Activated B cell treated with CpG ODN at 0.5 μM for 24 hours (primary cell): ENCODE results near the gene TMEM169. TPM values are rescaled to one million over a fixed set of nuclear protein-coding genes. Genes with fewer than 3 reads are reported as not detected.
A peak's percentile ranks its signal among the peaks of the same experiment; 100 is the strongest.

Experiments
- ATAC-seq: fragments of 200-7000 bp; cut with Tn5 transposase; one replicate; pipeline ENCODE4 v1.10.0; 2021; ENCODE audit warnings: low read depth, mild to moderate bottlenecking, moderate library complexity
- CTCF ChIA-PET: fragments of 350-600 bp; sonication (Branson Sonifier 250); formaldehyde crosslinking; loops from one replicate; lab custom pipeline; 2021; ENCODE audit warnings: antibody characterized with exemption; lab: Charles Lee
- POLR2A ChIA-PET: fragments of 350-600 bp; sonication (Branson Sonifier 250); formaldehyde crosslinking; loops from one replicate; lab custom pipeline; 2021; ENCODE audit warnings: antibody characterized with exemption; lab: Charles Lee
- DNase-seq: peaks from one replicate; pipeline ENCODE4 v3.0.0; 2022
- H3K27ac Mint-ChIP-seq: one replicate; pipeline ENCODE4 v1.8.0; 2020; ENCODE audit warnings: mixed read lengths
- H3K27me3 Mint-ChIP-seq: one replicate; pipeline ENCODE4 v1.8.0; 2021; ENCODE audit warnings: mixed read lengths
- H3K36me3 Mint-ChIP-seq: one replicate; pipeline ENCODE4 v1.8.0; 2021; ENCODE audit warnings: low read depth, mixed read lengths
- H3K4me1 Mint-ChIP-seq: one replicate; pipeline ENCODE4 v1.8.0; 2021; ENCODE audit warnings: mixed read lengths
- H3K4me3 Mint-ChIP-seq: one replicate; pipeline ENCODE4 v1.8.0; 2020; ENCODE audit warnings: mild to moderate bottlenecking, mixed read lengths
- H3K9me3 Mint-ChIP-seq: one replicate; pipeline ENCODE4 v1.8.0; 2020; ENCODE audit warnings: mixed read lengths
- intact Hi-C: fragments of 100-400 bp; cut with micrococcal nuclease; formaldehyde crosslinking; loops from one replicate; pipeline ENCODE4 v1.15.1; 2024
- total RNA-seq: library from RNA; stranded (reverse); gene quantifications from 2 replicates; pipeline ENCODE4 v1.2.3, GENCODE V29; 2022
- TF ChIP-seq, protein P1 (sequence below): fragments of 200-600 bp; IDR thresholded peaks from one replicate; pipeline ENCODE4 v1.8.0; 2022; ENCODE audit warnings: antibody characterized with exemption, mild to moderate bottlenecking

TMEM169 gene
- total RNA-seq, 1 donor from 2014 or later: 0.40 TPM

DNA sequence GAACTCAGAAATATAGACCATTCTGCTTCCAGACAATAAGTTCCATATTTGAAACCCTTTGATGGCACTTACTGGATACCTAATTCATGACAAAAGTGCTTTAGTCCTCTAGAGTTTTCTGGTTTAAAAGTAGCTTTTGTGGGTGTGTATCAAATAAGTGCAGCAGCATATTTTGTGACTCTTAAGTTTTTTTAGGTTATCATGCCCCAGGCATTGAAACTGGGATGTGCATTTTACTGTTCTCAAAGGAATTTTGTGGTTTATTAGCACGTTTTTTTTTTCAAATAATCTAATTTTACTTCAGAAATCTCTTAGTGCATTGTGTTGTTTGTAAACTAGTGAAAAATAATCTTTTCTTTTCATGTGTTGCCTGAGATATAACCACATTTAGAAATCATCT lies 28.9 kb downstream of the TMEM169 start:
- H3K4me1 Mint-ChIP-seq: peaks cover 71% of the 10 kb centered on the region
- ATAC-seq: no peak
- peak overlapping the region; percentile 99 for H3K27ac Mint-ChIP-seq
- no peaks in the 10 kb centered on the region for H3K27me3 Mint-ChIP-seq
- TF ChIP-seq, protein P1, sequence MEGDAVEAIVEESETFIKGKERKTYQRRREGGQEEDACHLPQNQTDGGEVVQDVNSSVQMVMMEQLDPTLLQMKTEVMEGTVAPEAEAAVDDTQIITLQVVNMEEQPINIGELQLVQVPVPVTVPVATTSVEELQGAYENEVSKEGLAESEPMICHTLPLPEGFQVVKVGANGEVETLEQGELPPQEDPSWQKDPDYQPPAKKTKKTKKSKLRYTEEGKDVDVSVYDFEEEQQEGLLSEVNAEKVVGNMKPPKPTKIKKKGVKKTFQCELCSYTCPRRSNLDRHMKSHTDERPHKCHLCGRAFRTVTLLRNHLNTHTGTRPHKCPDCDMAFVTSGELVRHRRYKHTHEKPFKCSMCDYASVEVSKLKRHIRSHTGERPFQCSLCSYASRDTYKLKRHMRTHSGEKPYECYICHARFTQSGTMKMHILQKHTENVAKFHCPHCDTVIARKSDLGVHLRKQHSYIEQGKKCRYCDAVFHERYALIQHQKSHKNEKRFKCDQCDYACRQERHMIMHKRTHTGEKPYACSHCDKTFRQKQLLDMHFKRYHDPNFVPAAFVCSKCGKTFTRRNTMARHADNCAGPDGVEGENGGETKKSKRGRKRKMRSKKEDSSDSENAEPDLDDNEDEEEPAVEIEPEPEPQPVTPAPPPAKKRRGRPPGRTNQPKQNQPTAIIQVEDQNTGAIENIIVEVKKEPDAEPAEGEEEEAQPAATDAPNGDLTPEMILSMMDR: no peak
- no peaks in the 10 kb centered on the region for H3K9me3 Mint-ChIP-seq
- peaks cover 61% of the 10 kb centered on the region for H3K36me3 Mint-ChIP-seq
- POLR2A ChIA-PET: interaction anchor here (2.2 to 3.5 kb wide), 4 partner anchors 27 to 388 kb away, joined by 6 to 15 read pairs (median 14); partner anchors contain the start of genes PECR, RPL37A, SMARCAL1 and TMEM169
- DNase-seq: no peak
- CTCF ChIA-PET: interaction anchor here (0.7 to 2.9 kb wide), 5 partner anchors 27 to 159 kb away, joined by 3 to 18 read pairs (median 3); partner anchors contain the start of genes PECR and TMEM169
- H3K4me3 Mint-ChIP-seq: peak overlapping the region; percentile 99
- intact Hi-C loops: loop anchor here (1.0 kb wide), 3 partner anchors 76 to 557 kb away; no protein-coding TSS in a partner anchor

DNA sequence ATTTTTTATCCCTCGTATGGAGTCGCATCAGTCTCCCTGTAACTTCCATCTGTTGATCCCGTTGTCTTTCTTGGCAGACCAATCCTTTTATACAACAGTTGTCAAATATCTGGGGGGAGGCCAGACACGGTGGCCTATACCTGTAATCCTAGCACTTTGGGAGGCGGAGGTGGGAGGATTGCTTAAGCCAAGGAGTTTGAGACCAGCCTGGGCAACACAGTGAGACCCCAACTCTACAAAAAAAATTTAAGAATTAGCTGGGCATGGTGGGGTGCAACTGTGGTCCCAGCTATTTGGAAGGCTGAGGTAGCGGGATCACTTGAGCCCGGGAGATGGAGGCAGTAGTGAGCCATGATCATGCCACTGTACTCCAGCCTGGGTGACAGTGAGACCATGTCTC lies 29.4 kb downstream of the TMEM169 start:
- ChIA-PET CTCF (interaction anchor here (1.0 to 1.2 kb wide), 2 partner anchors 28 to 30 kb away, joined by 3 read pairs; partner anchors contain the start of genes PECR and TMEM169), POLR2A (no interaction called here)
- H3K27me3 Mint-ChIP-seq: no peaks in the 10 kb centered on the region
- TF ChIP-seq, protein P1: no peak
- ATAC-seq (no peak), DNase-seq (no peak)
- peaks cover 74% of the 10 kb centered on the region for H3K4me1 Mint-ChIP-seq
- intact Hi-C loops: no loop called here
- H3K27ac Mint-ChIP-seq: no peak overlapping the region
- peaks cover 63% of the 10 kb centered on the region for H3K36me3 Mint-ChIP-seq
- no peaks in the 10 kb centered on the region for H3K9me3 Mint-ChIP-seq
- peak overlapping the region; percentile 49 for H3K4me3 Mint-ChIP-seq

DNA sequence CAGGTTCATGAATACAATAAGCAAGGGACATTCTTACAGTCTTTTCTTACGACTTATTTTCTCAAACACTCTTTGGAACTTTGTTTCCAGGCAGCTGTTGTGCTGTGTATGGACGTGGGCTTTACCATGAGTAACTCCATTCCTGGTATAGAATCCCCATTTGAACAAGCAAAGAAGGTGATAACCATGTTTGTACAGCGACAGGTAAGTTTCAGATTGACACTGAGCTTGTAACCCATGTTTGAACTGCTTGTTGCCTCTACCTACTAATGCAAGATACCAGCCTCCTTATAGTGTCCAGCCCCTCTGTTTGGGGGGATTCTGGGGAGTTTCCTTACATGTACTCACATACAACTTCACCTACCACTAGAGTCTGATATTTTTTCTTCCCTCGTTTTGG lies 31.2 kb downstream of the TMEM169 start:
- DNase-seq: no peak
- CTCF ChIA-PET: interaction anchor here (1.5 kb wide), 1 partner anchor 78 kb away, joined by 5 read pairs; no protein-coding TSS in a partner anchor
- no peaks in the 10 kb centered on the region for H3K9me3 Mint-ChIP-seq
- TF ChIP-seq, protein P1: no peak
- no peaks in the 10 kb centered on the region for H3K27me3 Mint-ChIP-seq
- POLR2A ChIA-PET: interaction anchor here (0.7 to 1.9 kb wide), 2 partner anchors 31 to 116 kb away, joined by 3 to 10 read pairs; partner anchors contain the start of genes PECR and TMEM169
- intact Hi-C loops: no loop called here
- H3K4me3 Mint-ChIP-seq: no peak overlapping the region
- H3K4me1 Mint-ChIP-seq: peaks cover 88% of the 10 kb centered on the region
- ATAC-seq: no peak
- H3K36me3 Mint-ChIP-seq: peaks cover 81% of the 10 kb centered on the region
- peak overlapping the region; percentile 51 for H3K27ac Mint-ChIP-seq

DNA sequence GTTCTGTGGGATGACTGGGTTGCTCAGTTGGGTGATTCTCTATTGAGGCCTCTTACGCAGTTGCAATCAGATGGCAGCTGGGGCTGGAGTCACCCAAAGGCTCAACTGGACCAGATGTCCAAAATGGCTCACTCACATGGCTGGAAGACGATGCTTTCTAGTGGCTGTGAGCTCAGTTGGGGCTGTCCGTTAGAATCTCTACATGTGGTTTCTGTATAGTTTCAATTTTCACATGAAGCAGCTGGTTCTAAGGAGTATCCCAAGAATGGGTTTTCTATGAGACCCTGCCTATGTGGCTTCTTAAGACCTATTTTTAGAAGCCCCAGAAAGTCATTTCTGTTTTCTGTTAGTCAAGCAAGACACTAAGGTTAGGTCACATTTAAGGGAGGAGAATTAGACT lies 31.9 kb downstream of the TMEM169 start:
- DNase-seq (no peak), ATAC-seq (no peak)
- H3K9me3 Mint-ChIP-seq: no peaks in the 10 kb centered on the region
- peaks cover 85% of the 10 kb centered on the region for H3K4me1 Mint-ChIP-seq
- H3K4me3 Mint-ChIP-seq: no peak overlapping the region
- peak overlapping the region; percentile 51 for H3K27ac Mint-ChIP-seq
- POLR2A ChIA-PET: interaction anchor here (0.7 to 1.9 kb wide), 2 partner anchors 32 to 115 kb away, joined by 3 to 10 read pairs; partner anchors contain the start of genes PECR and TMEM169
- TF ChIP-seq, protein P1: no peak
- intact Hi-C loops: no loop called here
- peaks cover 88% of the 10 kb centered on the region for H3K36me3 Mint-ChIP-seq
- no peaks in the 10 kb centered on the region for H3K27me3 Mint-ChIP-seq
- CTCF ChIA-PET: interaction anchor here (1.3 to 1.5 kb wide), 2 partner anchors 55 to 78 kb away, joined by 4 read pairs; no protein-coding TSS in a partner anchor

DNA sequence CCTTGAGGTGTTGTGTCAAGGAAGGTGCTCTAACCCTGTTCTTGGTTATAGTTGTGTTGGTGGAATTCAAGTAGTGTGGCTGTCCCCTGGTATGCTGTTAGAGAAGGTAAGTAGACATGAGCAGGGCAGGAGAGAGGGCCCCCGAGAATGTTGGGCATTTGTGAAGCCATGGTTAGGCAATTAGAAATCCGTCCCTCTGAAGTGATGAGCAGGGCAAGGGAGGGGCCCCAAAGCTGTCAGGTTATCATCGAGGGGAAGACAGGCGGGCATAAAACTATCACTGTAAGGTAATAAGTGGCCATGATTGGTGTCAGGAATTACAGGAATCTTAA lies 32.6 kb downstream of the TMEM169 start:
- ATAC-seq (peak; percentile 7), DNase-seq (no peak)
- POLR2A ChIA-PET: interaction anchor here (0.7 to 1.9 kb wide), 3 partner anchors 32 to 384 kb away, joined by 3 to 10 read pairs (median 3); partner anchors contain the start of genes PECR, RPL37A and TMEM169
- Mint-ChIP-seq H3K9me3 (no peaks in the 10 kb centered on the region), H3K27ac (peak overlapping the region; percentile 97), H3K36me3 (peaks cover 92% of the 10 kb centered on the region), H3K4me3 (peak overlapping the region; percentile 94), H3K4me1 (peaks cover 80% of the 10 kb centered on the region), H3K27me3 (no peaks in the 10 kb centered on the region)
- CTCF ChIA-PET: interaction anchor here (0.7 to 1.5 kb wide), 4 partner anchors 12 to 553 kb away, joined by 3 to 4 read pairs (median 4); no protein-coding TSS in a partner anchor
- TF ChIP-seq, protein P1: no peak
- intact Hi-C loops: loop anchor here (1.0 kb wide), 3 partner anchors 298 to 1305 kb away; partner anchors contain the start of genes BARD1, RPL37A and SMARCAL1
